ENCODE measurements around the gene NSDHL.

GRCh38 chrX:152886716-152887115 lies 55.9 kb downstream of the NSDHL start:
- no peak for TF ChIP-seq GATA3 (IDR thresholded peaks at IDR 0.05; ENCODE audit: low read depth, low read length)
- no peak for TF ChIP-seq GATA2 (IDR thresholded peaks at IDR 0.05; ENCODE audit: low read depth, low read length)
